Activated naive CD8-positive, alpha-beta T cell treated with anti-CD3 and anti-CD28 coated beads, Interleukin-2, amount 10 ng/mL, durations not matched to agents 7 days and 5 days (primary cell): ENCODE data around the gene CD70. TPM values are rescaled to one million over a fixed set of nuclear protein-coding genes. Genes with fewer than 3 reads are reported as not detected.
"Not testable (repeated sequence)": the region's sequence is repeated elsewhere in the genome, so short reads cannot be mapped to it uniquely, and the experiment has no call there.

Experiments
- ATAC-seq: fragments of 150-1000 bp; cut with Tn5 transposase; one replicate; pipeline ENCODE4 v1.10.0; 2021; ENCODE audit warnings: low read depth, moderate library complexity
- POLR2A ChIA-PET: fragments of 350-600 bp; sonication (Branson Sonifier 250); formaldehyde crosslinking; loops from one replicate; lab custom pipeline; 2021; ENCODE audit warnings: antibody characterized with exemption; lab: Charles Lee
- DNase-seq: peaks from one replicate; pipeline ENCODE4 v3.0.0; 2021
- H3K27ac Mint-ChIP-seq: one replicate; pipeline ENCODE4 v1.8.0; 2022; ENCODE audit warnings: mild to moderate bottlenecking, mixed read lengths
- H3K27me3 Mint-ChIP-seq: one replicate; pipeline ENCODE4 v1.8.0; 2022; ENCODE audit warnings: mild to moderate bottlenecking, moderate library complexity, mixed read lengths
- H3K36me3 Mint-ChIP-seq: one replicate; pipeline ENCODE4 v1.8.0; 2021; ENCODE audit warnings: mild to moderate bottlenecking, mixed read lengths
- H3K4me1 Mint-ChIP-seq: one replicate; pipeline ENCODE4 v1.8.0; 2021; ENCODE audit warnings: mixed read lengths
- H3K4me3 Mint-ChIP-seq: one replicate; pipeline ENCODE4 v1.8.0; 2022; ENCODE audit warnings: mild to moderate bottlenecking, moderate library complexity, mixed read lengths
- H3K9me3 Mint-ChIP-seq: one replicate; pipeline ENCODE4 v1.8.0; 2021; ENCODE audit warnings: mixed read lengths
- total RNA-seq, 2 experiments: library from RNA; stranded (reverse); gene quantifications; one replicate each; pipeline ENCODE4 v1.2.3, GENCODE V29; 2021

The CD70 gene
- total RNA-seq, 2 experiments from 2014 or later: 6.9 to 7.7 TPM

DNA sequence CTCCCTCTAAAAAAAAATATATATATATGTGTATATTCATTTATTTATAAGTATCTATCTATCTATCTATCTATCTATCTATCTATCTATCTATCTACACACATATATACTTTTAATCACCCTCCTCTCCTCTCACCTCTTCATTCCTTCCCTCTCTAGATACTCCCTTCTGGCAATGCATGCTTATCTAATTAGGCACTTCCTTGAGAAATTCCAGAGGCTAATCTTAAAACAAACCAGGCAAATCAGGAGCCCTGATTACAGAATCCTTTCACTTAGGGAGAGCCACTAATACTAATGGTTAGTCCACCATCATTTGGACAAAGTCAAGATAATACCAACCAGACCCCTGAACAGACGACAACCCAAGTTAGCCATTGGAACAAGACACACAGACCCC, 17.6 kb downstream of the CD70 start:
- peaks cover 21% of the 10 kb centered on the region for H3K27me3 Mint-ChIP-seq
- peaks cover 2% of the 10 kb centered on the region for H3K4me1 Mint-ChIP-seq
- POLR2A ChIA-PET: no interaction called here
- H3K27ac Mint-ChIP-seq: no peak overlapping the region
- no peak for ATAC-seq
- DNase-seq: no peak
- no peak overlapping the region for H3K4me3 Mint-ChIP-seq
- H3K36me3 Mint-ChIP-seq: no peaks in the 10 kb centered on the region
- peaks cover 2% of the 10 kb centered on the region for H3K9me3 Mint-ChIP-seq

DNA sequence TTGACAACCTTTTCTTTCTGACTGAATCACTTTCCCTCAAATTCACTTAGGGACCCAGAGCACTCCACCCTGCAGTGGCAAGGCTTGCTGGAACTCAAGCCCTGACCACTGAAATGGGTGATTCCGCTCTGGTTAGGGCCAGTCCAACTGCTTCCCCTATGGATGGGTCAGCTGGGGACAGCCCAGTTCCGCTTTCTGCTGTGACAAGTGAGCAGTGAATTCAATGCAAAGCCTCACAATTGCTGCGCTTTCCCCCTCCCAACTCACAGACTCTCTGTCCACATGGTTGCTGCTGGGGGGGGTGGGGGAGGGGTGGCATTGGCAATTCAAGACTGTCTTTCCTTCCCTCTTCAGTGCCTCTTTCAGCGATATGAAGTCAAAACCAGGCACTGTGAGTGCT, 18.7 kb downstream of the CD70 start:
- Mint-ChIP-seq H3K4me3 (no peak overlapping the region), H3K27ac (no peak overlapping the region), H3K36me3 (no peaks in the 10 kb centered on the region), H3K27me3 (peaks cover 24% of the 10 kb centered on the region), H3K9me3 (peaks cover 2% of the 10 kb centered on the region), H3K4me1 (no peaks in the 10 kb centered on the region)
- POLR2A ChIA-PET: no interaction called here
- no peak for DNase-seq
- no peak for ATAC-seq

DNA sequence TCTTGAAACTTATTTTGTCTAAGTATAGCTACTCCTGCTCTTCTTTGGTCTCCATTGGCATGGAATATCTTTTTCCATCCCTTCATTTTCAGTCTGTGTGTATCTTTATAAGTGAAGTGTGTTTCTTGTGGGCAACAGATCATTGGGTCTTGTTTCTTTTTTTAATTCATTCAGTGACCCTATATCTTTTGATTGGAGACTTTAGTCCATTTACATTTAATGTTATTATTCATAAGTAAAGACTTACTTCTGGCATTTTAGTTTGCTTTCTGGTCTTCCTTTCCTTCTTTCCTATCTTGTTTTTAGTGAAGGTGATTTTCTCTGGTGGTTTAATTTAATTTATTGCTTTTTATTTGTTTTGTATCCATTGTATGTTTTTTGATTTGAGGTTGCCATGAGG, 19.8 kb downstream of the CD70 start:
- Mint-ChIP-seq H3K4me1 (no peaks in the 10 kb centered on the region), H3K4me3 (no peak overlapping the region), H3K36me3 (no peaks in the 10 kb centered on the region), H3K27ac (no peak overlapping the region), H3K27me3 (peaks cover 24% of the 10 kb centered on the region), H3K9me3 (peaks cover 2% of the 10 kb centered on the region)
- POLR2A ChIA-PET: no interaction called here
- ATAC-seq (no peak), DNase-seq (no peak)

DNA sequence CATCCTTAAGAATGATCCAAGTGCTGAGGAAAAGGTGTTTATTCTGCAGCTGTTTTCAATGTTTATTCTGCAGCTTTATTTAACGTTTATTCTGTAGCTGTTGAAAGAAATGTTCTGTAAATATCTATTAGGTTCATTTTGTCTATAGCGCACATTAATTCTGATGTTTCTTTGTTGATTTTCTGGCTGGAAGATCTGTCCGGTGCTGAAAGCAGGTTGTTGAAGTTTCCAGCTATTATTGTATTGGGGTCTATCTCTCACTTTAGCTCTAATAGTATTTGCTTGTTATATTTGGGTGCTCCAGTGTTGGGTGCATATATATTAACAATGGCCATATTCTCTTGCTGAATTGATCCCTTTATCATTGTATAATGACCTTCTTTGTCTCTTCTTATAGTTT, 20.2 kb downstream of the CD70 start:
- no peak overlapping the region for H3K27ac Mint-ChIP-seq
- DNase-seq: no peak
- H3K27me3 Mint-ChIP-seq: peaks cover 28% of the 10 kb centered on the region
- H3K4me3 Mint-ChIP-seq: no peak overlapping the region
- H3K9me3 Mint-ChIP-seq: peaks cover 2% of the 10 kb centered on the region
- ATAC-seq: no peak
- POLR2A ChIA-PET: no interaction called here
- no peaks in the 10 kb centered on the region for H3K36me3 Mint-ChIP-seq
- H3K4me1 Mint-ChIP-seq: no peaks in the 10 kb centered on the region

DNA sequence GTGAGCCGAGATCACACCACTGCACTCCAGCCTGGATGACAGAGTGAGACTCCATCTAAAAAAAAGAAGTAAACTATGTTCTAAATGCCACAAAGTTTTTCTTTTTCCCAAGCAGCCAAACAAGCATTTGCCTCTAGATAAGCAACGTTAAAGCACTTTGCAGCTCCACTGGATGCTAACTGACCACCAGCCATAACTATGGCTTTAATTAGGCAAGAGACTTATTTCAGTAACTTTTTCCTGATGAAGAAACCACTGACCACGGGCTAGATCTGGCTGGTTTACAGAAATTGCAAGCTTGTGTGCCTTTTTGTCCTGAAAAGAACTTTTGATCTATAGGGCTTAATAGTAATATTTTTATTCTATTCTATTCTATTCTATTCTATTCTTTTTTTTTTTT, 22.1 kb downstream of the CD70 start:
- Mint-ChIP-seq H3K27ac (no peak overlapping the region), H3K4me1 (peaks cover 2% of the 10 kb centered on the region), H3K36me3 (no peaks in the 10 kb centered on the region), H3K9me3 (peaks cover 10% of the 10 kb centered on the region), H3K4me3 (no peak overlapping the region), H3K27me3 (peaks cover 33% of the 10 kb centered on the region)
- ATAC-seq: no peak
- no peak for DNase-seq
- POLR2A ChIA-PET: no interaction called here

DNA sequence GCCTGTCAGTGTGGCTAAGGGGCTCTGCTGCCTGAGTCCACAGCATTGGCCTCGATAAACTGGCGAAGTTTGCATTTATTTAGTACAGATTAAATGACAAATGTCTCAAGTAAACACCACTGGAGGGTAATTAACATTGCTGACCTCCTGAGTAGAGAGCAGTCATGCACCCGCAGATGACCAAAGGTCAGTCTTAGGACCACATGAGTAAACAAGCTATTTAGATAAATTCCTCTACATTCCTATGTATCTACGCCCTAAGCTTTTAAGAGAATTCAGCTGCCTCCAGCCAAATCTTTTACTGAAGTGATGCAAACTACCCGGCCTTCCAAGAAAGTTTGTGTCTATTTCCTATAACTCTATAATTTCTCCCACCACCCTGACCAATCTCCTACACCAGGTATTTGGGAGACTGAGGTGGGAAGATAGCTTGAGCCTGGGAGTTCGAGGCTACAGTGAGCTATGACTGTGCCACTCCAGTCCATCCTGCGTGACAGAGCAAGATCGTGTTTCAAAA, 22.9 kb downstream of the CD70 start:
- H3K9me3 Mint-ChIP-seq: peaks cover 10% of the 10 kb centered on the region
- no peak overlapping the region for H3K4me3 Mint-ChIP-seq
- H3K4me1 Mint-ChIP-seq: peaks cover 2% of the 10 kb centered on the region
- POLR2A ChIA-PET: no interaction called here
- H3K36me3 Mint-ChIP-seq: no peaks in the 10 kb centered on the region
- H3K27ac Mint-ChIP-seq: no peak overlapping the region
- ATAC-seq: no peak
- DNase-seq: no peak
- peaks cover 33% of the 10 kb centered on the region for H3K27me3 Mint-ChIP-seq

DNA sequence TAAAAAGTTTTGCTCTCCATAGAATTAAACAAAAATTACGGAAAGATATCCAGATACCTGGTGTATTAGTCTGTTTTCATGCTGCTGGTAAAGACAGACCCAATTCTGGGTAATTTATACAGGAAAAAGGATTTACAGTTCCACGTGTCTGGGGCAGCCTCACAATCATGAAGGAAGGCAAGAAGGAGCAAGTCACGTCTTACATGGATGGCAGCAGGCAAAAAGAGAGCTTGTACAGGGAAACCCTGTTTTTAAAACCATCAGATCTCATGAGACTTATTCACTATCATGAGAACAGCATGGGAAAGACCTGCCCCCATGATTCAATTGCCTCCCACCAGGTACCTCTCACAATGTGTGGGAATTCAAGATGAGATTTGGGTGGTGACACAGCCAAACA, 24.2 kb downstream of the CD70 start:
- DNase-seq, ATAC-seq, H3K27ac Mint-ChIP-seq, H3K36me3 Mint-ChIP-seq, H3K4me1 Mint-ChIP-seq, H3K4me3 Mint-ChIP-seq, POLR2A ChIA-PET, H3K9me3 Mint-ChIP-seq: not testable (repeated sequence)
- peaks cover 34% of the 10 kb centered on the region for H3K27me3 Mint-ChIP-seq

DNA sequence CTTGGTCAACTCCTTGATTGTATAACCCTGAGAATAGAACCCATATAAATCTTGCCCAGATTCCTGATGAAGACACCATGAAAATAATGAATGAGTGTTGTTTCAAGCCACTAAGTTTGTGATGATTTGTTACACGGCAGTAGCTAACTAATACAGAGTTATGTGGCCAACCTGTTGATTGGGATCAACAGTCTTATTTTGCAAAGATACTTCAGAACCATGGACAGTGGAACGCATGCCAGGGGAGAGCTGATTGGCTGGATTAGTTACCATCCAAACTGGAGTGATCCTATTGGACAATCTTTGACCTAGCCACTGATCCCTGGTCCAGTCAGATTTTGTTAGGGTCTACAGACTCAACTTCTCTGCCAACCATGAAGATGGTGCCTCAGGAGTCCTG, 26.6 kb downstream of the CD70 start:
- Mint-ChIP-seq H3K4me3 (no peak overlapping the region), H3K27me3 (peaks cover 24% of the 10 kb centered on the region), H3K36me3 (no peaks in the 10 kb centered on the region), H3K4me1 (peaks cover 2% of the 10 kb centered on the region), H3K9me3 (peaks cover 8% of the 10 kb centered on the region), H3K27ac (no peak overlapping the region)
- no peak for DNase-seq
- no peak for ATAC-seq
- POLR2A ChIA-PET: interaction anchor here (1.8 kb wide), 1 partner anchor 23 kb away, joined by 3 read pairs; no protein-coding TSS in a partner anchor

DNA sequence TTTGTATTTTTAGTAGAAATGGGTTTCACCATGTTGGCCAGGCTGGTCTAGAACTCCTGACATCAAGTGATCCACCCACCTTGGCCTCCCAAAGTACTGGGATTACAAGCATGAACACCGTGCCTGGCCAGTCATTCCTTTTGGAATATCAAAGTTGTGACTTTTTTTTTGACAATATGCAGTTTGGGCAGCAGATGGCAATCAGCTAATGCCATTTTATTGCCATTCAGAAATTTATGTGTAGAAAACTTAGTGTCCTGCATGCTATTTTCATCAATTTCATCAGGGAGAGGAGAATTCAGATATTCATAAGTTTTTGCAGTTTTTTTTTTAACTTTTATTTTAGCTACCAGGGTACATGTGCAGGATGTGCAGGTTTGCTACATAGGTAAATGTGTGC, 28.5 kb downstream of the CD70 start:
- H3K27ac Mint-ChIP-seq, POLR2A ChIA-PET: not testable (repeated sequence)

DNA sequence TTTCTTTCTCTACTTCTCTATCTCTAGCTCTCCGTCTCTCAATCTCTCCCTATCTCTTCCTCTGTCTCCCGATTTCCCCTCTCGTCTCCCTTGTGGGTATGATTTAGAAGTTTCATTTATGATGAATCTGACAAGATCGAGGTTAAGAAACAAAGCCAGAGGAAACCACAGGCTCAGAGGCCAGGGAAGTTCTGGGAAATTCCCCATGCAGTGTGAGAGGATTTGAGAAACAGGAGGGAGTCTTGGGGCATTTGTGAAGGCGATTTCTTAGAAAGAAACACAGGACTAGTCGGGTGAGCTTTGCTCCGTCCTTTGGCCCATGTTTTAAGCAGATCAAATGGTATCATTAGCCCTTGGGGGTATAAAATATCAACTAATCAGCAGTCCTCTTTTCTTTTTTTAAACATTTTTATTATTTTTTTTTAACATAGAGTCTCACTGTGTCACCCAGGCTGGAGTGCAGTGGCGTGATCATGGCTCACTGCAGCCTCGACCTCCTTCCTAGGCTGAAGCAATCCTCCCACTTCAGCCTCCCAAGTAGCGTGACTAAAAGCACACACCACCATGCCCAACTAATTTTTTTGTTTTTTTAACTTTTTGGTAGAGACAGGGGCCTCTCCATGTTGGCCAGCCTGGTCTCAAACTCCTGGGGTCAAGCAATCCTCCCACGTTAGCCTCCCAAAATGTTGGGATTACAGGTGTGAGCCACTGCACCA, 34.3 kb downstream of the CD70 start:
- no peak for DNase-seq
- POLR2A ChIA-PET: no interaction called here
- H3K27ac Mint-ChIP-seq: no peak overlapping the region
- H3K9me3 Mint-ChIP-seq: no peaks in the 10 kb centered on the region
- peaks cover 8% of the 10 kb centered on the region for H3K4me1 Mint-ChIP-seq
- H3K4me3 Mint-ChIP-seq: no peak overlapping the region
- H3K36me3 Mint-ChIP-seq: no peaks in the 10 kb centered on the region
- no peak for ATAC-seq
- peaks cover 8% of the 10 kb centered on the region for H3K27me3 Mint-ChIP-seq

More for the DNA sequence above, 28.5 kb downstream of the CD70 start:
- not testable (repeated sequence) for H3K4me3 Mint-ChIP-seq, H3K36me3 Mint-ChIP-seq, H3K9me3 Mint-ChIP-seq, DNase-seq, H3K4me1 Mint-ChIP-seq, ATAC-seq
- H3K27me3 Mint-ChIP-seq: peaks cover 22% of the 10 kb centered on the region

DNA sequence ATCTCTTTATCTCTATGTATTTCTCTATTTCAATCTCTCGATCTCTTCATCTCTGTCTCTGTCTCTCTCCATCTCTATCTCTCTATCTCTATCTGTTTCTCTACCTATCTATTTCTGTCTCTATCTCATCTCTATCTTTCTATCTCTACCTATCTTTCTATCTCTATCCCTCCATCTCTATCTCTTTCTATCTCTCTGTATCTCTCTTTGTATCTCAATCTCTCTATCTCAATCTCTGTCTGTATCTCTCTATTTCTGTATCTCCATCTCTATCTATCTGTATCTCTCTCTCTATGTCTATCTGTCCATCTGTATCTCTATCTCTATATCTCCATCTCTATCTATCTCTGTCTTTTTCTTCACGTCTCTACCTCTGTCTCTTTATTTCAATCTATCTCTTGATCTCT, 34.9 kb downstream of the CD70 start:
- H3K4me1 Mint-ChIP-seq: peaks cover 8% of the 10 kb centered on the region
- H3K4me3 Mint-ChIP-seq: no peak overlapping the region
- POLR2A ChIA-PET: no interaction called here
- ATAC-seq: no peak
- no peaks in the 10 kb centered on the region for H3K9me3 Mint-ChIP-seq
- no peak for DNase-seq
- H3K36me3 Mint-ChIP-seq: no peaks in the 10 kb centered on the region
- H3K27ac Mint-ChIP-seq: no peak overlapping the region
- peaks cover 7% of the 10 kb centered on the region for H3K27me3 Mint-ChIP-seq

DNA sequence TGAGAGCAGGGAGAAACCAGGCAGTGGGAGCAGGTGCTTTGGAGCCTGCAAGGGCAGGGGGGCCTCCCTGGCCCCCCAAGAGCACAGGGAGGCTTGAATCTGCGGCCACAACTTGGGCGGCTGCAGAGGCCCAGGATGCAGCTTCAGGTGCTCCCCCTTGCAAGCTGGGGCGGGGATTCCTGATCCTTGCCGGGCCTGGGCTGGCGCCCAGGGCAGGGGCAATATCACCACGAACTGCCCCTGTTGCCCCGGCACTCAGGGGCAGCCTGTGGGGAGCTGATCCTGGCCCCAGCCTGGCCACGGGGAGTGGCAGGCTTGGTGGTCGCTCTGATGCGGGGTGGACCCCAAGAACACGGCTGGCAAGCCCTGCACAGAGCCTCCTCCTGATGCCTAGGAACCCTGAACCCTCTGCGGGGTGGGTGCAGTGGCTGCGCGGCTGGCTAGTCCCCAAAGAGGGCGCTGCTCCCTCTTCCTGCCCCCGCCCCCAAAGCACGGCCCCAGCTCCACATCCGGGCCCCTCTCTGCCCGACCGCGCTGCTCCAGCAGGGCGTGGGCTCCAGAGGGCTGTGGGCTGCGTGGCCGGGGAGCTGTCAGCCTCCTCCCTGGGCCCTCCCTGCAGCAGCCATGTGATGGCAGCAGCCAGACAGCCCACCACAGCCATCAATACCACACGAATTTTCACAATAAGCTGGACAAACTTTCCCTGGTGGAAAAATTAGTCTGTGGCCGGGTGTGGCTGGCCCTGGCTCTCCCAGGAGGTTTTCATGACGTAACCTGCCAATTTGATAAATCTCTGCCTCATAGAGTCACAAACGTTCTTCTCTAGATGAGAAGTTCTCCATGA, 39.1 kb downstream of the CD70 start:
- Mint-ChIP-seq H3K27me3 (peaks cover 2% of the 10 kb centered on the region), H3K4me3 (peak overlapping the region; percentile 39)

DNA sequence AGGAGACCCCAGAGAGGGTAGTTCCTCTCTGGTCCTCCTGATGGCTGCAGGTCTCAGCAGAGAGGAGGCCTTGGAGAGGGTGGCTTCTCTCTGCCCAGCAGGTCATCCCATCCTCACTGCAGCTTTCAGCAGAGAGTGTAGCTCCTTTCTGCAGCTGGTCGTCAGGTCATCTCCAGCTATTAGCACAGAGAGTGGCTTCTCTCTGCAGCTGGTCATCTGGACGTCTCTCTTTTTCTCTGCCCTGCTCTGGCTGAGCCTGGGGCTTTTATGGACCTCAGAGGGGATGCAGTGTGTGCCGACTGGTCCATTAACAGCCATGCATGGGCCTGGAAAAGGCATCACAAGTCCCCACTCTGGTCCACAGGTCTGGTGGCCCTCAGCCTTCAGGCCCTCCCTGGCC, 39.9 kb downstream of the CD70 start:
- POLR2A ChIA-PET: interaction anchor here (0.7 to 1.1 kb wide), 3 partner anchors 15 to 42 kb away, joined by 3 to 4 read pairs (median 3); no protein-coding TSS in a partner anchor
- no peak for ATAC-seq

More for the DNA sequence above, 39.1 kb downstream of the CD70 start:
- peak overlapping the region; percentile 55 for H3K27ac Mint-ChIP-seq
- H3K4me1 Mint-ChIP-seq: peaks cover 12% of the 10 kb centered on the region
- POLR2A ChIA-PET: interaction anchor here (0.6 to 1.4 kb wide), 5 partner anchors 16 to 189 kb away, joined by 3 to 6 read pairs (median 3); no protein-coding TSS in a partner anchor
- ATAC-seq (peak; percentile 98), DNase-seq (peak; percentile 79)
- peaks cover 2% of the 10 kb centered on the region for H3K36me3 Mint-ChIP-seq
- peaks cover 3% of the 10 kb centered on the region for H3K9me3 Mint-ChIP-seq

More for the DNA sequence above, 39.9 kb downstream of the CD70 start:
- Mint-ChIP-seq H3K4me1 (peaks cover 14% of the 10 kb centered on the region), H3K36me3 (peaks cover 2% of the 10 kb centered on the region), H3K27ac (no peak overlapping the region), H3K4me3 (no peak overlapping the region), H3K9me3 (peaks cover 3% of the 10 kb centered on the region), H3K27me3 (peaks cover 2% of the 10 kb centered on the region)
- DNase-seq: no peak
